CD4-positive, alpha-beta T cell treated with Interleukin-15 for 4 hours (primary cell): Measurements from ENCODE around the gene TNP2.

Experiments
- DNase-seq: peaks from one replicate; pipeline ENCODE4 v3.0.0-alpha.2; 2020; ENCODE audit warnings: low spot score

TNP2 gene

DNA sequence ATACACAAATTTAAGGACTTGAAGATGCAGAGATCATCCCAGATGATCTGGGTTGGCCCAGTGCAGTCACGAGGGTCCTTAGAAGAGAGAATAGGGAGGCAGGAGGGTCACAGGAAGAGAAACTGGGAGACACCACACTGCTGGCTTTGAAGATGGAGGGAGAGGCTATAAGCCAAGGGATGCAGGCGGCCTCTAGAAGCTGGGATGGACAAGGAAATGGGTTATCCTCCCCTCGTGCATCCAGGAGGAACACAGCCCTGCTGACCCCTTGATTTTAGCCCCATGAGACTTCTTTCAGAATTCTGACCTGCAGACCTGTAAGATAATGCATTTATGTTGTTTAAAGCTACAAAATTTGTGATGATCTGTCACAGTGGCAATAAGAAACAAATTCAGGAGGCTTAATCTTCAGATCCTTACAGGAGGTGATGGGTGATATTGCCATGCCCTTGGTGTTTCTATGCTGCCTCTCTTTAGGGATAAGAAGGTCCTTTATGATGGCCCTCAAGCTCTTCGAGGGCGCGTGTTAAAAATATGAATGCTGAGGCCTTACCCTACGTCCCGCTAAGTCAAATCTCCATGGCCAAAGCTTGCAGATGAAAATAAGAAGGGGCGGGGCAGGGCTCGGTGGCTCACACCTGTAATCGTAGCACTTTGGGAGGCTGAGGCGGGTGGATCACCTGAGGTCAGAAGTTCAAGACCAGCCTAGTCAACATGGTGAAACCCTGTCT is 8.6 kb upstream of the TNP2 start:
- no peak for DNase-seq

- DNase-seq = no peak
These were observed 7.9 kb upstream of the TNP2 start for GRCh38 chr16:11276896-11277593.

GRCh38 chr16:11276143-11276895 is 7.2 kb upstream of the TNP2 start, which contains the start of gene PRM2:
TSS of gene PRM2 (minus strand) at chr16:11276480. CDS start at chr16:11276370, 110 bp downstream.
- DNase-seq = no peak

DNA sequence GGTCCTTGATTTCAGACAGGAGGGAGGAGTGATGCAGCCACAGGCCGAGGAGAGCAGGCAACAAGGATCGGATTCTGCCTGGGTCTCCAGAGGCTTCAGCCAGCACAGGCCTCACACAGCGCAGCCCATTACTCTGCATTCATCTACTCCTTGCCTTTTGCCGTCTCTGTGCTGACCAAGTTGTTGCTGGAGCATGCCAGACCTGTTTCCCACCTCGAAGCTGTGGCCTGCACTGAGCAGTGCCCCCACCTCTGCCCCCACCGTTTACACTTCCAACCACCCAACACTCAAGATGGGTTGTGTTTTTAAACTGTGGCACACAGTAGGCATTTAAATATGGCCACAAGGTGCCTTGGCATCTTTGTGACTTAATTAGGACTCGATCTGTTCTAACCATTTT is 5.8 kb upstream of the TNP2 start:
- DNase-seq = no peak

DNA sequence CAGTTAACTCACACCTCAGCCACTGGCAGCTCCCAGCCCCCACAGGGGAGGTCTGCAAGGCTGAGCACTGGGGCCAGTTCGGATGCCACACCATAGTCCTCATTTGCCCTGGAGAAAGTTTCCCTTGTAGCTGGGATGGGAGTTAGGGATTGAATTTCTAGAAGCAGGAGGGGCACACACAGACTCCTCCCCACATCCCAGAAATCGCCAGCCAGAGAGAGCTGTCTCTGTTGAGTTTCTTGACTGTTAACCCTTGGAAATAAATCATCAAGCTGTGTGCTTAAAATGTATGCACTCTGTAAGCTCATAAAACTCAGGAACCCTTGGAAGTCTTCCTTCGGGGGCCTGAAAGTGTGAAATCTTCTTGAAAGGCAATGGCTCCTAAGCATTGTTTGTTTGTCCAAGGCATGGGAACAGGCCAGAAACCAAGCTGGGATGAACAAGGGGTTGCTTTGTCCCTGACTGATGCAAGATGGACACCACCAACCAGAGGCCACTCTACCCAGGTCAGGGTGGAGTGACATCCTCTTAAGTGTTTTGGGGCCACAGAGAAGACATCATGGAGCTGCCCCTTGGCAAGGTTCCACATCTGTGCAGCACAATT is 4.7 kb upstream of the TNP2 start:
- DNase-seq = no peak

DNA sequence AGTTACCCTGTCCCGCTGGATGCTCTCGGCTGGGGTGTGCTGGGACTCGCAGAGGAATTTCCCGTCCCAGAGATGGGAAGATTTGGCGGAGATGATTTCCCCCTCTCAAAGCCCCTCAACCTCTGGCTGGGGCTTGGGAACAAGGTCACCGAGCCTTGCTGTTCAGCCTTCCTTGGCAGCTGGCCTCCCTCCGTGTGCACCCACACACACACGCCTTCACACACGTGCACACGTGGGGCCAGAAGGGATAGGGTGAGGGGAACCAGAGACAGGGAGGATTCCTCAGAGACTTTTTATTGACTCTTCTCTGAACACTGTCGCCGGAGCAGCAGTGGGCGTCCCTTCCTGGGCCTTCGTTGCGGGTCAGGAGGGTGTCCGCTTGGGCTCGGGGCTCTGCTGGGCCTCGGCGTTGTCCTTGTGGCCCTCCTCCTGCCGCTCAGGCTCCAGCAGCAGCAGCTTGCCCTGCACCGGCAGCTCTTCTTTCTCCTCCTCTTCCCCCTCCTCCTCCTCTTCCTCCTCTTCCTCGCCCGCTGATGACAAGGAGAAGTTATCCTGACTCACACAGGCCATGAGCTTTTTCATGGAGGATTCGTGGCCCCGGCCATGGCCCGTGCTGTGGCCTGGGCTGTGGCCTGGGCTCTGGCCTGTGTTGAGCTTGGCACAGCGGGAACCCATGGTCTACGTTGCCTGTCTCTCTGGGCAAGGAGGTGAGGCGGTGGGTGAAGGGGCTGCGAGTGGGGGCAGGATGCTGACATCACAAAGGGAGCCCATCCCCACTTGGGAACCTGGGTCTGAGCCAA is 4.0 kb upstream of the TNP2 start, which contains the start of gene PRM3:
TSS of gene PRM3 (minus strand) at position 709 of the 800 bp plus-strand sequence. CDS start at position 675, 34 bp downstream.
- no peak for DNase-seq

GRCh38 chr16:11272484-11272883 is 3.4 kb upstream of the TNP2 start:
- DNase-seq = no peak

DNA sequence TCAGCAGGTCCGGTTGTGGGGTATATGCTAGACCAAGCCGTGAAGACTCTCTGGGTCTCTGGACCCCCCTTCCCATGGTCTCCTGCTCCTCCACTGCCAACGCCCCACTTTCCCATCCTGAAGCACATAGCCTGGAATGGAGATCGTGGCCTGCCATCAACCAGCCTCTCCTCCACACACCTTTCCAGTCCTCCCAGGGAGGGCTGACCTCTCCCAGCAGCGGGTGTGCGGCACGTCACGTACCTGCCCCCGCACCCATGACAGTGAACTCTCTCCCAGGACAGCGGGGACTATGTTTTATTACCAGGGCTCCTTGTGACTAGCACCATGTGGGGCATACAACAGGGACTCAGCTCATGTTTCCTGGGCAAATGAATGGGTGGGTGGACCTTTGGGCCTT is 2.5 kb upstream of the TNP2 start:
- DNase-seq = no peak

- DNase-seq = no peak
These were observed 1.6 kb upstream of the TNP2 start for GRCh38 chr16:11270602-11271162.

DNA sequence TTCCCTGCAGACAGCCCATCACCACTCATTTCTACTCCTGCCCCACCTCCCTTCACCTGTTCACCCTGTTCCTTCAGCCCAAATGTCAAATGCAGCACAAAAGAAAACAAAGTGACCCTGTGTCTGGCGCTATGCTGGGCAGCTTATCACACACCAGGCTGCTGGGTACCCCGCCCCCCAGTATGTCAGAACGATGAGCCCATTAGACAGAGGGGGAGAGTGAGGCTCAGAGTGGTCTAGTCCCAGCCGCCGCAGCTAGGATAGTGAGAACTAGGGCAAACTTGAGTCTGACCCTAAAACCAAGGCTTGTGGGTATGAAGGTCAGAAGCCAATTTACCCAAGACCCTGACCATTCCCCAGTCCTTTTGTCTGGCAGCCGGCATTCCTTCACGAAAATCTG is 4.0 kb downstream of the TNP2 start:
- no peak for DNase-seq

- DNase-seq = no peak
These were observed 4.8 kb downstream of the TNP2 start for GRCh38 chr16:11264155-11264832.

- no peak for DNase-seq
These were observed 5.4 kb downstream of the TNP2 start for GRCh38 chr16:11263737-11264136.

DNA sequence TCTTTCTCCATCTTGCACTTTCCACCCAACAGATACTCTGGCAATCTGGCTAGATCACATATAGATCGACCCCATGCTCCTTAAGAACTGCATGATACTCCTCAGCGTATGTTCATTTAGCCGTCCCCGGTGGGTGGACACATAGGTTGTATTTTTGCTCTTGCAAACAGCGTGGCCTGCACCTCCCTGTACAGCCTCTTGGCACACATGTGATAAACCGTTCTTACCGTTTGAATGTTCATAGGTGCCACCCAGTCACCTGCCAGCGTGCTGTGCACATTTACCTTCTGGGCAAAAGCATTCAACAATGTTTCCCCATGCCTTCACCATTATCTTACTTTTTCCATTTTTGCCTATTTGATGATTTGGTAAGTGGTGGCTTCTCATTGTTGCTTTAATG is 6.2 kb downstream of the TNP2 start:
- no peak for DNase-seq

GRCh38 chr16:11260596-11260966 is 8.5 kb downstream of the TNP2 start:
- no peak for DNase-seq

GRCh38 chr16:11259655-11260595 is 9.2 kb downstream of the TNP2 start:
- DNase-seq = no peak

DNA sequence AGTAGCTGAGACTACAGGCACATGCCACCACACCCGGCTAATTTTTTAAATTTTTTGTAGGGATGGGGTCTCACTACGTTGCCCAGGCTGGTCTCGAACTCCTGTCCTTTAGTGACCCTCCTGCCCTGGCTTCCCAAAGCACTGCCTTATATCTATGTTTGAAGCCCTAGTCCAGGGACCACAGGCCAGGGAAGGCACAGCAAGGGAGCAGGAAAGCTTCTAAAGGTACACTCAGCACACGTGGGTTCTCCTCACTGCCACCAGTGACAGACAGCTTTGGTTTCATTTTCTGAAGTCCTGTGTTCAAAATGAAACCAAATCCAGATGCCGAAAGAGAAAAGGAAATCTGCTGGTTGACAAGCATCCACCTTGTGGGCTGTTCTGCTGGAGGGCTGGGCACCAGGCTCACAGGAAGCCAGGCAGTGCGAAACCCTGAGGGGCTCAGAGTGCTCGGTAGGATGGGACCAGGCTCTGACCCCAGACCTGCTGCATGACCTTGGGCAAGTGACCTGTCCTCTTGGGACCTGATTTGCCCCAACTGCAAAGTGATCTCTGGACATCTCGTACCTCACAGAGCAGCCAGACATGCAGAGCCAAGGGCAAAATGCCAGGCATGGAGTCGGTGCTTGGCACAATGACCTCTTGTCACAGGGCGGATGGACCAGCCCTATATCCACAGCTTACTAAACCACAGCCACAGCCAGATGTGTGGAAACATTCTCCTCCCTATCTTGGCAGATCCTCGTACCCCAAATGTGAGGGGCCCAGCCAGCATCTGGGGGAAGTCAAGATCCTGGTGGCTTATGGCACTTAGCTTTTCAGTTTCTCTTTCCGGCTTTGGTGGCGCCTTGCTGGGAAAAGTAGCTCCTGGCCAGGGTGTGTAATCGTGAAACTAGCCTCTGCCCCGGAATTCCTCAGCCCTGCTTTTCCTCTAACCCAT is 10.3 kb downstream of the TNP2 start:
- DNase-seq = peak; percentile 53

DNA sequence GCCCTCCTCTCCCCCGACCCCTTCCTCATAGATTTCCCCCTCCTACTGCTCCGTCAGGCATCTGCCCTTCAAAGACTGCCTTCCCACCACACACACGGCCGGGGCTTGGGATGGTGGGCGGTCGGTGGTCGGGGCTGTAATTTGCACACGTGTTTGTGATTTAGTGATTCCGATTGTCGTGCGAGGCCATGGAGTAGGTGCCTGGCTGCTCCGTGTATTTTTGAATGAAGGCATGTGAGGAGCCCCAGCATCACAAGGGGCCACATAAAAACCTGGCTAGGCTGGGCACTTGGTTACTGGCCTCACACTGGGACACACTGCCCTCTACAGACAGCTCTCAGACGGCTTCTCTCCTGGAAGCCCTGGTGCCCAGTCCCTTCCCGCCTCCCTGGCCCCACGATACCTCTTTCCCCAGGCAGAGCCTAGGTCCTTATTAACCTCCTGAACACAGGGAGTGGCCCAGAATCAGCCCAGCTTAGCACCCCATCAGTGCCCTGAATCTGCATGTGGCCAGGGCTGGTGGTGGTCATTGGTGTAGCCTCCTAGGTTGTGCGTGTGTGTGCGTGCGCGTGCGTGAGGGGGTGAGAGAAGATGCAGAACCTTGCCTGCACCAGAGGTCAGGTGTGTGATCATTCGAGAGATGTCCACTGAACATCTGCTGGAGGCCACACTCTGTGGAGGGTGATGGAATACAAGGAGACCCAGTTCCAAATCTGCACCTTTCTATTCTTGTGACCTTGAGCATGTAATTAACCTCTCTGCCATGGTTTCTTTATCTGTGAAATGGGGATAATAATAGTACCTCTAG is 11.8 kb downstream of the TNP2 start:
- peak; percentile 68 for DNase-seq
